CD14-positive monocyte (primary cell): ENCODE measurements around the gene UROS. TPM values are rescaled to one million over a fixed set of nuclear protein-coding genes. Genes with fewer than 3 reads are reported as not detected.

Experiments used
- DNase-seq, 3 donors: peaks; one replicate each; pipeline ENCODE4 v3.0.0-alpha.2; 2011 to 2022
- H2AFZ ChIP-seq: 2 replicates; pipeline ENCODE4 v1.6.0; 2012; ENCODE audit warnings: mild to moderate bottlenecking, low read depth, low read length, inconsistent platforms; ENCODE audit not compliant: insufficient read depth, poor library complexity, severe bottlenecking
- H3K27ac ChIP-seq, 2 donors: 1 replicate in 1 of 2; 2 replicates in 1 of 2; pipeline ENCODE4 v1.5.1; 2012 to 2013; ENCODE audit warnings: low read length in 2 of 2, control low read depth in 1 of 2, inconsistent platforms in 1 of 2, low read depth in 1 of 2, mild to moderate bottlenecking in 1 of 2
- H3K27me3 ChIP-seq, 2 donors: one replicate each; pipeline versions ENCODE4 v1.6.0 to v1.6.1; 2011 to 2013; ENCODE audit warnings: low read length in 2 of 2; ENCODE audit not compliant: control insufficient read depth in 2 of 2, insufficient read depth in 2 of 2
- H3K36me3 ChIP-seq, 2 donors: replicated peaks in 1 of 2; 1 replicate in 1 of 2; 2 replicates in 1 of 2; pipeline versions ENCODE4 v1.5.1 to v1.6.1; 2012 to 2013; ENCODE audit warnings: low read length in 2 of 2, control low read depth in 1 of 2, inconsistent platforms in 1 of 2, mild to moderate bottlenecking in 1 of 2; ENCODE audit not compliant: insufficient read depth in 2 of 2, control insufficient read depth in 1 of 2
- H3K4me1 ChIP-seq, 2 donors: 1 replicate in 1 of 2; 2 replicates in 1 of 2; pipeline versions ENCODE4 v1.5.1 to v1.6.1; 2012 to 2013; ENCODE audit warnings: low read length in 2 of 2, control low read depth in 1 of 2, inconsistent platforms in 1 of 2, mild to moderate bottlenecking in 1 of 2, moderate library complexity in 1 of 2; ENCODE audit not compliant: insufficient read depth in 2 of 2, control insufficient read depth in 1 of 2
- H3K4me2 ChIP-seq: replicated peaks from 2 replicates; pipeline ENCODE3; 2012; ENCODE audit warnings: low read length, moderate library complexity, mild to moderate bottlenecking; ENCODE audit not compliant: poor library complexity, severe bottlenecking; ENCODE audit errors: extremely low read depth
- H3K4me3 ChIP-seq, 3 experiments: fragments of 200-600 bp in 1 of 3; sonication (generic) in 1 of 3; replicated peaks in 1 of 3; 1 replicate in 2 of 3; 2 replicates in 1 of 3; pipeline ENCODE4 v1.5.1; 2011 to 2013; ENCODE audit warnings: low read length in 3 of 3, mild to moderate bottlenecking in 3 of 3, control low read depth in 2 of 3, low read depth in 2 of 3, inconsistent platforms in 1 of 3, moderate library complexity in 1 of 3
- H3K79me2 ChIP-seq: 2 replicates; pipeline ENCODE4 v1.6.0; 2012; ENCODE audit warnings: mild to moderate bottlenecking, control low read depth, inconsistent platforms, low read length, moderate library complexity; ENCODE audit not compliant: insufficient read depth
- H3K9ac ChIP-seq: 2 replicates; pipeline ENCODE4 v1.6.0; 2017; ENCODE audit warnings: low read length, mild to moderate bottlenecking; ENCODE audit not compliant: insufficient read depth, poor library complexity, severe bottlenecking
- H3K9me3 ChIP-seq, 2 donors: replicated peaks in 1 of 2; 1 replicate in 1 of 2; 2 replicates in 1 of 2; pipeline versions ENCODE4 v1.5.1 to v1.6.1; 2012 to 2013; ENCODE audit warnings: low read length in 2 of 2, control low read depth in 1 of 2; ENCODE audit not compliant: control insufficient read depth in 1 of 2, insufficient read depth in 1 of 2
- H4K20me1 ChIP-seq: 2 replicates; pipeline ENCODE4 v1.6.0; 2012; ENCODE audit warnings: mild to moderate bottlenecking, low read length, control low read depth, moderate library complexity; ENCODE audit not compliant: insufficient read depth
- H3K27ac Mint-ChIP-seq, 7 donors: one replicate each; pipeline ENCODE4 v1.8.0; 2020; ENCODE audit warnings: mild to moderate bottlenecking in 7 of 7, mixed read lengths in 7 of 7, moderate library complexity in 6 of 7, inconsistent platforms in 2 of 7
- H3K27me3 Mint-ChIP-seq, 3 donors: one replicate each; pipeline ENCODE4 v1.8.0; 2021 to 2022; ENCODE audit warnings: low read depth in 3 of 3, mild to moderate bottlenecking in 3 of 3, mixed read lengths in 3 of 3, moderate library complexity in 3 of 3, inconsistent platforms in 1 of 3
- H3K36me3 Mint-ChIP-seq, 2 donors: one replicate each; pipeline ENCODE4 v1.8.0; 2020; ENCODE audit warnings: mixed read lengths in 2 of 2, inconsistent platforms in 1 of 2, mild to moderate bottlenecking in 1 of 2
- H3K4me1 Mint-ChIP-seq: one replicate; pipeline ENCODE4 v1.8.0; 2020; ENCODE audit warnings: mild to moderate bottlenecking, mixed read lengths
- H3K4me3 Mint-ChIP-seq, 2 donors: one replicate each; pipeline ENCODE4 v1.8.0; 2020; ENCODE audit warnings: mild to moderate bottlenecking in 2 of 2, mixed read lengths in 2 of 2, moderate library complexity in 1 of 2
- H3K9me3 Mint-ChIP-seq, 7 donors: one replicate each; pipeline ENCODE4 v1.8.0; 2020 to 2022; ENCODE audit warnings: mixed read lengths in 7 of 7, mild to moderate bottlenecking in 6 of 7, moderate library complexity in 6 of 7, inconsistent platforms in 2 of 7
- CTCF ChIP-seq: fragments of 200-600 bp; IDR thresholded peaks from one replicate; pipeline ENCODE4 v1.8.0; 2022; ENCODE audit warnings: antibody characterized with exemption, mild to moderate bottlenecking
- WGBS: methylation state at CpG from one replicate; pipeline ENCODE4 v1.1.5; 2013; ENCODE audit warnings: missing lambda C conversion rate; ENCODE audit not compliant: insufficient coverage; 5-methylcytosine and 5-hydroxymethylcytosine counted together
- intact Hi-C, 2 donors: fragments of 100-400 bp; cut with micrococcal nuclease; formaldehyde crosslinking; loops; one replicate each; pipeline versions ENCODE4 v1.15.0 to v1.15.1; 2023
- polyA plus RNA-seq, 3 donors: library from polyadenylated mRNA; depleted of rRNA in 1 of 3; unstranded in 2 of 3; stranded (reverse) in 1 of 3; fragments of 300-500 nt in 2 of 3; fragments of >200 nt in 1 of 3; fragmentation: Illumina TruSeq in 2 of 3; gene quantifications; 1 replicate in 2 of 3; 2 replicates in 1 of 3; pipeline ENCODE4 v1.2.3, GENCODE V29; 2012 to 2021

Gene UROS
- polyA plus RNA-seq, 3 donors, result 18.1 to 42.3 (median 39.8) TPM

DNA sequence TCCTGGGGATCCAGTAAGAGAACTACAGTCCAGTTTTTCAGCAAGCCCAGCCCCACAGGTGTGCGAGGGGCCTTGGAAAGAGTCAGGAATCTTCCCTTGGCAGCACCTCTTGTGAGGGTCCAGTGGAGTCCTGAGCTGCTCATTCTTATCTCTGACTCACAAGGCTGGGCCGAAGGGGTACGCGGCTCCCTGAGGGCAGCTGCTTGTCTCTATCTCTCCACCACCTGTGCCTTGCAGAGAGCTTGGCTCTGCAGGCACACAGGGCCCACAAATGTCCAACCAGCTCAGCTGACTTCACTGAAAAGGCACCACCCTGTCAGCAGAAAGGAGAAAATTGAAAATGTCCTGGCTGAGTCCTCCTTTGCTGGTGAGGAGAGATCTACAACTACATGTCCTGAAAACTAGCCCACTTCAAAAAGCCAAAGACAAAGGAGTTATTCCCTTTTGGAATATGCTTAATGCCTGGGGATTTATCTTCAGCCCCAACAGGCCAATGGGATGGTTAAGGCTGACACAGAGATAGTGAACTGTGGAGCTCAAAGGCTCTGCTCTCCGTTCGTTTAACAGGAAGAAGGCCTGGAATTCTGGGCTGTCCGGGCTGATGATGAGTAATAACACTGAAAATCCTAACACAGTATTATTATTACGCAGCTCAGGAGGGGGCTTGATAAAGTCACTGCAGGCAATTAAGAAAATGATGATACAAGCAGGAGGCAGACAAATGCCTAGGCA is 23.4 kb downstream of the UROS start:
- 100% methylated on average over 1 of the region's 8 CpGs for WGBS
- Histone ChIP-seq H3K4me2 (no peak overlapping the region), H3K36me3 (peaks cover 23 to 84% of the 10 kb centered on the region in 2 donors), H3K27me3 (no peaks in the 10 kb centered on the region), H3K4me3 (no peak overlapping the region), H2AFZ (no peak overlapping the region), H3K79me2 (no peaks in the 10 kb centered on the region), H3K27ac (no peak overlapping the region), H3K9ac (no peak overlapping the region), H3K9me3 (no peaks in the 10 kb centered on the region), H4K20me1 (no peaks in the 10 kb centered on the region), H3K4me1 (no peaks in the 10 kb centered on the region)
- TF ChIP-seq CTCF, result no peak
- Mint-ChIP-seq H3K4me1 (no peaks in the 10 kb centered on the region), H3K4me3 (no peak overlapping the region), H3K27ac (peak overlapping the region in 2 of 7 donors; percentile 11 to 48), H3K9me3 (no peaks in the 10 kb centered on the region), H3K27me3 (peaks cover 0 to 2% (median 0%) of the 10 kb centered on the region in 3 donors), H3K36me3 (peaks cover 36 to 46% of the 10 kb centered on the region in 2 donors)
- no peak for DNase-seq
- intact Hi-C loops, result no loop called here

DNA sequence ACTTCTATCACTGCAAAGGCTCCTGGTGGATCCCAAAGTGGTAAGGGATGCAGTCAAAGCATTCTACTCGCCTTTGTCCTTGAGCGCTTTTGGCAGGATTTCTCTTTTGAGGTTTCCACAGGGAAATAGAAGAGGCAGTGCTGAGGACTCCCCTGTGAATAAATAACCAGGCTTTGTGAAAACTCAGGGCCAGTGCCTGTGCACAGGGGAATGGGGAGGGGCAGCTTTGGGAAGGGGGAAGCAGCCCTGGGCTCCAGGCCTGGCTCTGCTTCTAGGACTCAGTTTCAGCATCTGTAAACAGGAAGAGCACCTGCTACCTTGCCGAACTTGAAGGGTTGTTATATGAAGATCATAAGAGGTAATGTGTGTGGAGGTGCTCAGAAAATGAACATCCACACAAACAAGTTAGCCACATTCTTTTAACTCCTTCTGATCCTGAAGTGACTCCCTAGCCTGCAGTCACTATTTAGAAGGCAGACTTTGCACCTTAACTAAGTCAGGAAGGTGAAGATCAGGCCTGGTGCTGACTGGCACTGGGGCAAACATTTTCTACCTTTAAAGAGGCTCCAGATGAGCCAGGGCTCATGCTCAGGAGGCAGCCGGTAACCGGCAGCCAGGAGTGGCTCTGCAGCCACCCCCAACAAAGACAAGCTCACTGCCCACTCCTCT is 24.9 kb downstream of the UROS start:
- peaks cover 24 to 83% of the 10 kb centered on the region in 2 donors for H3K36me3 ChIP-seq
- H3K9me3 ChIP-seq, result no peaks in the 10 kb centered on the region
- H3K9ac ChIP-seq, result no peak overlapping the region
- no peak overlapping the region for H2AFZ ChIP-seq
- no peak for DNase-seq
- H3K27ac ChIP-seq, result no peak overlapping the region
- H4K20me1 ChIP-seq, result no peaks in the 10 kb centered on the region
- no peaks in the 10 kb centered on the region for H3K79me2 ChIP-seq
- Mint-ChIP-seq H3K4me3 (no peak overlapping the region), H3K36me3 (peaks cover 46 to 52% of the 10 kb centered on the region in 2 donors), H3K9me3 (no peaks in the 10 kb centered on the region), H3K27ac (peak overlapping the region in 1 of 7 donors; percentile 5), H3K27me3 (peaks cover 0 to 2% (median 0%) of the 10 kb centered on the region in 3 donors), H3K4me1 (no peaks in the 10 kb centered on the region)
- H3K4me1 ChIP-seq, result no peaks in the 10 kb centered on the region
- H3K4me3 ChIP-seq, result no peak overlapping the region
- no peak overlapping the region for H3K4me2 ChIP-seq
- TF ChIP-seq CTCF, result no peak
- intact Hi-C loops, result no loop called here
- no peaks in the 10 kb centered on the region for H3K27me3 ChIP-seq
- WGBS, result 88% methylated on average over 4 of the region's 5 CpGs
